ENCODE data around the gene EEA1. TPM values are rescaled to one million over a fixed set of nuclear protein-coding genes. Genes with fewer than 3 reads are reported as not detected.
"Not testable (repeated sequence)": the region's sequence is repeated elsewhere in the genome, so short reads cannot be mapped to it uniquely, and the experiment has no call there.

The EEA1 gene
- total RNA-seq, 1 experiment from 2014 or later = 14.9 TPM

DNA sequence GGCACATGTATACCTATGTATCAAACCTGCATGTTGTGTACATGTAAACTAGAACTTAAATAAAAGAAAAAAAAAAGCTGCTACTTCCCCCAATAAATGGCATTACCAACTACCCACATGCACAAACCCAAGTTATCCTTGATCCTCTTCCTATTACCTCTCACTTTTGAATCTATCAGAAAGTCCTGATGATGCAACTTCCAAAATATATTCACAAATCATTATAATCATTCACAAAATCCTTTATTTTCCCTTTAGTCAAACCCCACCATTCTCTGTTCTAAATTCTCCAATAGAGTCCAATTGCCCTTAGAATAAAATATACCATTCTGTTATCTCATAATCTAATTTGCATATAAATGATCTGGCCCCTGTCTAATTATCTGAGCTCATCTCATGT is 134.3 kb downstream of the EEA1 start:
- Histone ChIP-seq H3K27me3 (ENCODE audit: insufficient read depth, low read length) (no peaks in the 10 kb centered on the region), H3K27ac (ENCODE audit: insufficient read length, low read depth, low read length) (no peak overlapping the region), H4K91ac (ENCODE audit: insufficient read length, low read depth, low read length) (no peak overlapping the region), H3K18ac (ENCODE audit: insufficient read length, low read depth, low read length) (no peak overlapping the region), H4K8ac (replicated peaks; ENCODE audit: insufficient read length, low read depth, low read length) (no peak overlapping the region), H3K56ac (ENCODE audit: insufficient read length, low read depth, low read length) (no peak overlapping the region), H3K9me3 (ENCODE audit: control insufficient read depth, low read depth, low read length) (no peaks in the 10 kb centered on the region), H2BK120ac (ENCODE audit: low read depth, low read length, poor library complexity, severe bottlenecking) (no peak overlapping the region), H3K4me2 (ENCODE audit: insufficient read depth, insufficient read length, low read length) (no peak overlapping the region), H3K4ac (ENCODE audit: low read depth, low read length) (no peak overlapping the region), H2BK5ac (ENCODE audit: insufficient read length, low read length) (no peak overlapping the region), H3K9ac (ENCODE audit: extremely low read depth, insufficient read length, low read length) (no peak overlapping the region), H2AK5ac (ENCODE audit: insufficient read length, low read length) (no peak overlapping the region), H3K79me2 (ENCODE audit: insufficient read depth, low read length) (no peaks in the 10 kb centered on the region), H4K5ac (ENCODE audit: insufficient read length, low read depth, low read length) (no peak overlapping the region), H2BK15ac (ENCODE audit: low read depth, low read length) (no peak overlapping the region), H3T11ph (ENCODE audit: low read length) (no peak overlapping the region), H2BK20ac (ENCODE audit: low read depth, low read length, poor library complexity, severe bottlenecking) (no peak overlapping the region), H3K14ac (ENCODE audit: insufficient read depth, low read length) (no peak overlapping the region), H3K4me1 (ENCODE audit: insufficient read depth, low read length) (no peaks in the 10 kb centered on the region), H4K20me1 (ENCODE audit: control insufficient read depth, insufficient read depth, insufficient read length) (no peaks in the 10 kb centered on the region), H2AFZ (ENCODE audit: low read length) (no peak overlapping the region), H3K79me1 (ENCODE audit: insufficient read depth, low read depth, low read length, poor library complexity, severe bottlenecking) (no peaks in the 10 kb centered on the region), H3K23me2 (ENCODE audit: insufficient read length, low read depth, low read length, poor library complexity, severe bottlenecking) (no peaks in the 10 kb centered on the region), H2BK12ac (ENCODE audit: insufficient read length, low read depth, low read length) (no peak overlapping the region), H3K23ac (ENCODE audit: insufficient read length, low read depth, low read length) (no peak overlapping the region)
- DNase-seq = no peak
- TF ChIP-seq, protein P1, sequence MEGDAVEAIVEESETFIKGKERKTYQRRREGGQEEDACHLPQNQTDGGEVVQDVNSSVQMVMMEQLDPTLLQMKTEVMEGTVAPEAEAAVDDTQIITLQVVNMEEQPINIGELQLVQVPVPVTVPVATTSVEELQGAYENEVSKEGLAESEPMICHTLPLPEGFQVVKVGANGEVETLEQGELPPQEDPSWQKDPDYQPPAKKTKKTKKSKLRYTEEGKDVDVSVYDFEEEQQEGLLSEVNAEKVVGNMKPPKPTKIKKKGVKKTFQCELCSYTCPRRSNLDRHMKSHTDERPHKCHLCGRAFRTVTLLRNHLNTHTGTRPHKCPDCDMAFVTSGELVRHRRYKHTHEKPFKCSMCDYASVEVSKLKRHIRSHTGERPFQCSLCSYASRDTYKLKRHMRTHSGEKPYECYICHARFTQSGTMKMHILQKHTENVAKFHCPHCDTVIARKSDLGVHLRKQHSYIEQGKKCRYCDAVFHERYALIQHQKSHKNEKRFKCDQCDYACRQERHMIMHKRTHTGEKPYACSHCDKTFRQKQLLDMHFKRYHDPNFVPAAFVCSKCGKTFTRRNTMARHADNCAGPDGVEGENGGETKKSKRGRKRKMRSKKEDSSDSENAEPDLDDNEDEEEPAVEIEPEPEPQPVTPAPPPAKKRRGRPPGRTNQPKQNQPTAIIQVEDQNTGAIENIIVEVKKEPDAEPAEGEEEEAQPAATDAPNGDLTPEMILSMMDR (conservative IDR thresholded peaks at IDR 0.05) = no peak
- H3K4me1 Mint-ChIP-seq = no peaks in the 10 kb centered on the region
- H3K27me3 Mint-ChIP-seq (ENCODE audit: low read depth) = no peaks in the 10 kb centered on the region
- peaks cover 16 to 37% (median 32%) of the 10 kb centered on the region in 3 experiments for H3K36me3 Mint-ChIP-seq (ENCODE audit: insufficient read depth in 1 of 3, low read depth in 3 of 3)
- no peak overlapping the region for H3K27ac Mint-ChIP-seq
- H3K9me3 Mint-ChIP-seq = peaks cover 0 to 17% of the 10 kb centered on the region in 2 experiments; a peak in 3 of 5 replicates
- H3K4me3 Mint-ChIP-seq = no peak overlapping the region

DNA sequence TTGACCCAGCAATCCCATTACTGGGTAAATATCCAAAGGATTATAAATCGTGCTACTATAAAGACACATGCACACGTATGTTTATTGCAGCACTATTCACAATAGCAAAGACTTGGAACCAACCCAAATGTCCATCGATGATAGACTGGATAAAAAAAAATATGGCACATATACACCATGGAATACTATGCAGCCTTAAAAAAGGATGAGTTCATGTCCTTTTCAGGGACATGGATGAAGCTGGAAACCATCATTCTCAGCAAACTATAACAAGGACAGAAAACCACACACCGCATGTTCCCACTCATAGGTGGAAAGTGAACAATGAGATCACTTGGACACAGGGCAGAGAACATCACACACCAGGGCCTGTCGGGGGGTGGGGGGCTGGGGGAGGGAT is 134.7 kb downstream of the EEA1 start:
- H3K79me1 ChIP-seq (ENCODE audit: insufficient read depth, low read depth, low read length, poor library complexity, severe bottlenecking); H3K79me2 ChIP-seq (ENCODE audit: insufficient read depth, low read length); DNase-seq; H4K20me1 ChIP-seq (ENCODE audit: control insufficient read depth, insufficient read depth, insufficient read length); H3K27ac Mint-ChIP-seq; H4K5ac ChIP-seq (ENCODE audit: insufficient read length, low read depth, low read length); H3T11ph ChIP-seq (ENCODE audit: low read length); H3K4me1 ChIP-seq (ENCODE audit: insufficient read depth, low read length); H2AK5ac ChIP-seq (ENCODE audit: insufficient read length, low read length); H3K14ac ChIP-seq (ENCODE audit: insufficient read depth, low read length); H3K27ac ChIP-seq (ENCODE audit: insufficient read length, low read depth, low read length); H3K27me3 ChIP-seq (ENCODE audit: insufficient read depth, low read length); H2BK120ac ChIP-seq (ENCODE audit: low read depth, low read length, poor library complexity, severe bottlenecking); H2AFZ ChIP-seq (ENCODE audit: low read length); H3K4ac ChIP-seq (ENCODE audit: low read depth, low read length); H2BK20ac ChIP-seq (ENCODE audit: low read depth, low read length, poor library complexity, severe bottlenecking); H4K91ac ChIP-seq (ENCODE audit: insufficient read length, low read depth, low read length); H3K23ac ChIP-seq (ENCODE audit: insufficient read length, low read depth, low read length); H3K18ac ChIP-seq (ENCODE audit: insufficient read length, low read depth, low read length); H3K56ac ChIP-seq (ENCODE audit: insufficient read length, low read depth, low read length); H3K9me3 ChIP-seq (ENCODE audit: control insufficient read depth, low read depth, low read length); H2BK5ac ChIP-seq (ENCODE audit: insufficient read length, low read length); H3K4me1 Mint-ChIP-seq; H3K23me2 ChIP-seq (ENCODE audit: insufficient read length, low read depth, low read length, poor library complexity, severe bottlenecking); H2BK15ac ChIP-seq (ENCODE audit: low read depth, low read length); H3K27me3 Mint-ChIP-seq (ENCODE audit: low read depth); H4K8ac ChIP-seq (replicated peaks; ENCODE audit: insufficient read length, low read depth, low read length); H3K4me3 Mint-ChIP-seq; H3K9ac ChIP-seq (ENCODE audit: extremely low read depth, insufficient read length, low read length); H3K4me2 ChIP-seq (ENCODE audit: insufficient read depth, insufficient read length, low read length); H2BK12ac ChIP-seq (ENCODE audit: insufficient read length, low read depth, low read length): not testable (repeated sequence)
- H3K36me3 Mint-ChIP-seq (ENCODE audit: insufficient read depth in 1 of 3, low read depth in 3 of 3) = peaks cover 18 to 37% (median 33%) of the 10 kb centered on the region in 3 experiments
- peaks cover 0 to 17% of the 10 kb centered on the region in 2 experiments; a peak in 3 of 5 replicates for H3K9me3 Mint-ChIP-seq
- WGBS (ENCODE audit: extremely low coverage, insufficient read length, low lambda C conversion rate) = no CpG with 5 or more reads among the region's 5 CpGs

Measured in H9 (cell line).